SH-SY5Y (cell line): ENCODE data around the gene APIP.

ENCODE experiments used
- GATA2 ChIP-seq: IDR thresholded peaks from 2 replicates; pipeline ENCODE4 v1.6.1; 2011; ENCODE audit warnings: mild to moderate bottlenecking, low read depth, low read length
- GATA3 ChIP-seq: IDR thresholded peaks from 2 replicates; pipeline ENCODE4 v1.6.1; 2011; ENCODE audit warnings: low read depth, mild to moderate bottlenecking, low read length, moderate library complexity

APIP gene

GRCh38 chr11:34909415-34909814 is 6.8 kb downstream of the APIP start:
- TF ChIP-seq GATA2 = no peak
- no peak for TF ChIP-seq GATA3

GRCh38 chr11:34907934-34908593 is 8.1 kb downstream of the APIP start:
- no peak for TF ChIP-seq GATA3
- TF ChIP-seq GATA2 = no peak

GRCh38 chr11:34905666-34906065 is 10.5 kb downstream of the APIP start:
- TF ChIP-seq GATA2 = no peak
- TF ChIP-seq GATA3 = no peak

GRCh38 chr11:34904421-34904955 is 11.7 kb downstream of the APIP start:
- TF ChIP-seq GATA2 = no peak
- TF ChIP-seq GATA3 = no peak

- TF ChIP-seq GATA2 = no peak
- no peak for TF ChIP-seq GATA3
Observed at GRCh38 chr11:34899633-34900016, 16.6 kb downstream of the APIP start.

- no peak for TF ChIP-seq GATA3
- TF ChIP-seq GATA2 = no peak
Observed at GRCh38 chr11:34898474-34898873, 17.7 kb downstream of the APIP start.

GRCh38 chr11:34897171-34897870 is 18.9 kb downstream of the APIP start:
- TF ChIP-seq GATA2 = no peak
- no peak for TF ChIP-seq GATA3

GRCh38 chr11:34893416-34893815 is 22.8 kb downstream of the APIP start:
- no peak for TF ChIP-seq GATA2
- no peak for TF ChIP-seq GATA3

- TF ChIP-seq GATA2 (no peak), GATA3 (no peak)
Observed at GRCh38 chr11:34891611-34892010, 24.6 kb downstream of the APIP start.

- TF ChIP-seq GATA3 = no peak
- TF ChIP-seq GATA2 = no peak
Observed at GRCh38 chr11:34890812-34891211, 25.4 kb downstream of the APIP start.

- TF ChIP-seq GATA3 (no peak), GATA2 (no peak)
Observed at GRCh38 chr11:34890089-34890488, 26.1 kb downstream of the APIP start.

GRCh38 chr11:34887260-34887659 is 28.9 kb downstream of the APIP start:
- TF ChIP-seq GATA2 = no peak

- TF ChIP-seq GATA2 = no peak
- TF ChIP-seq GATA3 = no peak
Observed at GRCh38 chr11:34886609-34887008, 29.6 kb downstream of the APIP start.

- TF ChIP-seq GATA3 (no peak), GATA2 (no peak)
Observed at GRCh38 chr11:34881900-34882299, 34.3 kb downstream of the APIP start.

GRCh38 chr11:34877375-34877975 is 38.7 kb downstream of the APIP start:
- no peak for TF ChIP-seq GATA2
- TF ChIP-seq GATA3 = no peak

GRCh38 chr11:34874202-34874601 is 42.0 kb downstream of the APIP start:
- TF ChIP-seq GATA2 (no peak), GATA3 (no peak)
